ENCODE data around the gene INPP5D.

INPP5D gene

DNA sequence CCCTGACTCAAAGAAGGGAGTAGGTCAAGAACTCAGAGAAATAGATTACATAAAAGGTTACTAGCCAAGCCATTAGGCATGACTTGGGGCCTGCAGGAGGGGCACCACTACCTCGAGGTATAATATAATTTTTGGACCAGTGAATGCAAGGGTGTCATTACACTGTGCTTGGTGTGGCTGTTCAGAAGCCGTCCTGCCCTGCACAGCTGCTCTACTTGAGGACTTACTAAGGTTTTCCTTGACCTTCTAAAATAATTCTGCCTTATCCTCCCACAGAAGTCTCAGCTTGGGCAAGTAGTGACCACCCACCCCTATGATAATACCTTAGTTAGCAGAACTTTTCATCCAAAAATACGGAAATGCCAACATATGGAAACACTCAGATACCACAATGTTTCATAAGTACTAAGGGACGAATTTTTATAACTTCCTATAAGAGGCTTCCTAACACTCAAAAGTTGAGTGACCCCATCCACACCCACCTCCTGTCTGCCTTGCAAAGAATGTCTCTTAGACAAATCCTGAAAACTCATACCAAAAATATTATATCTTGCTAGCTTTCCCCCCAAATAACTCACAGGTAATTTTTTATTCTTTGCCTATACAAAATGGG lies 173.6 kb downstream of the INPP5D start:
- TF ChIP-seq GLIS3 (CRISPR knock-in tag; IDR thresholded peaks at IDR 0.05) (no peak), ISL1 (CRISPR knock-in tag; IDR thresholded peaks at IDR 0.05) (no peak), ZFP30 (CRISPR knock-in tag; IDR thresholded peaks at IDR 0.05) (no peak), CSDC2 (CRISPR knock-in tag; IDR thresholded peaks at IDR 0.05) (no peak), PPARA (CRISPR knock-in tag; IDR thresholded peaks at IDR 0.05; ENCODE audit: borderline replicate concordance) (no peak), OSR1 (CRISPR knock-in tag; IDR thresholded peaks at IDR 0.05) (no peak), ZNF70 (CRISPR knock-in tag; IDR thresholded peaks at IDR 0.05) (no peak), ARNTL (CRISPR knock-in tag; IDR thresholded peaks at IDR 0.05; ENCODE audit: borderline replicate concordance, low read depth) (no peak), RARB (CRISPR knock-in tag; IDR thresholded peaks at IDR 0.05) (no peak), SNAI2 (CRISPR knock-in tag; IDR thresholded peaks at IDR 0.05) (no peak), ZNF8 (CRISPR knock-in tag; IDR thresholded peaks at IDR 0.05) (no peak), ZNF565 (CRISPR knock-in tag; conservative IDR thresholded peaks at IDR 0.05; ENCODE audit: low read depth) (no peak), BACH2 (CRISPR knock-in tag; IDR thresholded peaks at IDR 0.05; ENCODE audit: borderline replicate concordance) (no peak)
- TF ChIP-seq, protein P1, sequence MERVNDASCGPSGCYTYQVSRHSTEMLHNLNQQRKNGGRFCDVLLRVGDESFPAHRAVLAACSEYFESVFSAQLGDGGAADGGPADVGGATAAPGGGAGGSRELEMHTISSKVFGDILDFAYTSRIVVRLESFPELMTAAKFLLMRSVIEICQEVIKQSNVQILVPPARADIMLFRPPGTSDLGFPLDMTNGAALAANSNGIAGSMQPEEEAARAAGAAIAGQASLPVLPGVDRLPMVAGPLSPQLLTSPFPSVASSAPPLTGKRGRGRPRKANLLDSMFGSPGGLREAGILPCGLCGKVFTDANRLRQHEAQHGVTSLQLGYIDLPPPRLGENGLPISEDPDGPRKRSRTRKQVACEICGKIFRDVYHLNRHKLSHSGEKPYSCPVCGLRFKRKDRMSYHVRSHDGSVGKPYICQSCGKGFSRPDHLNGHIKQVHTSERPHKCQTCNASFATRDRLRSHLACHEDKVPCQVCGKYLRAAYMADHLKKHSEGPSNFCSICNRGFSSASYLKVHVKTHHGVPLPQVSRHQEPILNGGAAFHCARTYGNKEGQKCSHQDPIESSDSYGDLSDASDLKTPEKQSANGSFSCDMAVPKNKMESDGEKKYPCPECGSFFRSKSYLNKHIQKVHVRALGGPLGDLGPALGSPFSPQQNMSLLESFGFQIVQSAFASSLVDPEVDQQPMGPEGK (CRISPR knock-in tag; IDR thresholded peaks at IDR 0.05; ENCODE audit: borderline replicate concordance), result no peak
- TF ChIP-seq, protein P2, sequence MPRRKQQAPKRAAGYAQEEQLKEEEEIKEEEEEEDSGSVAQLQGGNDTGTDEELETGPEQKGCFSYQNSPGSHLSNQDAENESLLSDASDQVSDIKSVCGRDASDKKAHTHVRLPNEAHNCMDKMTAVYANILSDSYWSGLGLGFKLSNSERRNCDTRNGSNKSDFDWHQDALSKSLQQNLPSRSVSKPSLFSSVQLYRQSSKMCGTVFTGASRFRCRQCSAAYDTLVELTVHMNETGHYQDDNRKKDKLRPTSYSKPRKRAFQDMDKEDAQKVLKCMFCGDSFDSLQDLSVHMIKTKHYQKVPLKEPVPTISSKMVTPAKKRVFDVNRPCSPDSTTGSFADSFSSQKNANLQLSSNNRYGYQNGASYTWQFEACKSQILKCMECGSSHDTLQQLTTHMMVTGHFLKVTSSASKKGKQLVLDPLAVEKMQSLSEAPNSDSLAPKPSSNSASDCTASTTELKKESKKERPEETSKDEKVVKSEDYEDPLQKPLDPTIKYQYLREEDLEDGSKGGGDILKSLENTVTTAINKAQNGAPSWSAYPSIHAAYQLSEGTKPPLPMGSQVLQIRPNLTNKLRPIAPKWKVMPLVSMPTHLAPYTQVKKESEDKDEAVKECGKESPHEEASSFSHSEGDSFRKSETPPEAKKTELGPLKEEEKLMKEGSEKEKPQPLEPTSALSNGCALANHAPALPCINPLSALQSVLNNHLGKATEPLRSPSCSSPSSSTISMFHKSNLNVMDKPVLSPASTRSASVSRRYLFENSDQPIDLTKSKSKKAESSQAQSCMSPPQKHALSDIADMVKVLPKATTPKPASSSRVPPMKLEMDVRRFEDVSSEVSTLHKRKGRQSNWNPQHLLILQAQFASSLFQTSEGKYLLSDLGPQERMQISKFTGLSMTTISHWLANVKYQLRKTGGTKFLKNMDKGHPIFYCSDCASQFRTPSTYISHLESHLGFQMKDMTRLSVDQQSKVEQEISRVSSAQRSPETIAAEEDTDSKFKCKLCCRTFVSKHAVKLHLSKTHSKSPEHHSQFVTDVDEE (CRISPR knock-in tag; IDR thresholded peaks at IDR 0.05), result no peak
- TF ChIP-seq, protein P3, sequence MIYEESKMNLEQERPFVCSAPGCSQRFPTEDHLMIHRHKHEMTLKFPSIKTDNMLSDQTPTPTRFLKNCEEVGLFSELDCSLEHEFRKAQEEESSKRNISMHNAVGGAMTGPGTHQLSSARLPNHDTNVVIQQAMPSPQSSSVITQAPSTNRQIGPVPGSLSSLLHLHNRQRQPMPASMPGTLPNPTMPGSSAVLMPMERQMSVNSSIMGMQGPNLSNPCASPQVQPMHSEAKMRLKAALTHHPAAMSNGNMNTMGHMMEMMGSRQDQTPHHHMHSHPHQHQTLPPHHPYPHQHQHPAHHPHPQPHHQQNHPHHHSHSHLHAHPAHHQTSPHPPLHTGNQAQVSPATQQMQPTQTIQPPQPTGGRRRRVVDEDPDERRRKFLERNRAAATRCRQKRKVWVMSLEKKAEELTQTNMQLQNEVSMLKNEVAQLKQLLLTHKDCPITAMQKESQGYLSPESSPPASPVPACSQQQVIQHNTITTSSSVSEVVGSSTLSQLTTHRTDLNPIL (CRISPR knock-in tag; IDR thresholded peaks at IDR 0.05; ENCODE audit: low read depth), result no peak
- TF ChIP-seq, protein P4, sequence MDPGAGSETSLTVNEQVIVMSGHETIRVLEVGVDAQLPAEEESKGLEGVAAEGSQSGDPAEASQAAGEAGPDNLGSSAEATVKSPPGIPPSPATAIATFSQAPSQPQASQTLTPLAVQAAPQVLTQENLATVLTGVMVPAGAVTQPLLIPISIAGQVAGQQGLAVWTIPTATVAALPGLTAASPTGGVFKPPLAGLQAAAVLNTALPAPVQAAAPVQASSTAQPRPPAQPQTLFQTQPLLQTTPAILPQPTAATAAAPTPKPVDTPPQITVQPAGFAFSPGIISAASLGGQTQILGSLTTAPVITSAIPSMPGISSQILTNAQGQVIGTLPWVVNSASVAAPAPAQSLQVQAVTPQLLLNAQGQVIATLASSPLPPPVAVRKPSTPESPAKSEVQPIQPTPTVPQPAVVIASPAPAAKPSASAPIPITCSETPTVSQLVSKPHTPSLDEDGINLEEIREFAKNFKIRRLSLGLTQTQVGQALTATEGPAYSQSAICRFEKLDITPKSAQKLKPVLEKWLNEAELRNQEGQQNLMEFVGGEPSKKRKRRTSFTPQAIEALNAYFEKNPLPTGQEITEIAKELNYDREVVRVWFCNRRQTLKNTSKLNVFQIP (CRISPR knock-in tag; IDR thresholded peaks at IDR 0.05; ENCODE audit: borderline replicate concordance, low read depth), result no peak
- no peak for ATAC-seq

DNA sequence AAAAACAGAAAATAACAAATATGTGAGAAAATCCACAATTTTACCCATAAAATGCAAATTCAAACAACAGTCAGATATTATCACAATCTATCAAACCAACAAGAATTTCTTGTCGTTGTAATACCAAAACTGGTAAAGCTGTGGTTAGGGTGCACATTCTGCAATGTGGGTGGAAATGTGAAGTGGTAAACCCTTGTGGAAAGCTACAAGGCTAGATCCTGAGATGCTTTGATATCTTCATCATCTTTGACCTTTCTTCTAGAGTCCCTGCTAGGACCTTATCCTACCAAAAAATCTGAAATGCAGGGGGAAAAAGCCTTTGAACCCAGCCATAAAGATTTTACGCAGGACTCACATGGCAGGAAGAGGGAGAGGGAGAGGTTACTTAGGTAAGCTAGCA lies 174.1 kb downstream of the INPP5D start:
- no peak for ATAC-seq

More for the DNA sequence above, 174.1 kb downstream of the INPP5D start:
- TF ChIP-seq OSR1 (CRISPR knock-in tag; IDR thresholded peaks at IDR 0.05) (no peak), ISL1 (CRISPR knock-in tag; IDR thresholded peaks at IDR 0.05) (no peak), BACH2 (CRISPR knock-in tag; IDR thresholded peaks at IDR 0.05; ENCODE audit: borderline replicate concordance) (no peak), PPARA (CRISPR knock-in tag; IDR thresholded peaks at IDR 0.05; ENCODE audit: borderline replicate concordance) (no peak), CSDC2 (CRISPR knock-in tag; IDR thresholded peaks at IDR 0.05) (no peak), GLIS3 (CRISPR knock-in tag; IDR thresholded peaks at IDR 0.05) (no peak)
- TF ChIP-seq, protein P4 (CRISPR knock-in tag; IDR thresholded peaks at IDR 0.05; ENCODE audit: borderline replicate concordance, low read depth), result no peak
- TF ChIP-seq, protein P1 (CRISPR knock-in tag; IDR thresholded peaks at IDR 0.05; ENCODE audit: borderline replicate concordance), result no peak

Measured in SK-N-SH treated with all-trans-retinoic acid at 6 μM for 48 hours (cell line).